Stimulated activated CD4-positive, alpha-beta T cell treated with anti-CD3 and anti-CD28 coated beads, Interleukin-2, amount 100 ng/mL, for 48 hours (primary cell): ENCODE data around the gene UNC93A.
"Not testable (repeated sequence)": the region's sequence is repeated elsewhere in the genome, so short reads cannot be mapped to it uniquely, and the experiment has no call there.

ENCODE experiments used
- DNase-seq, 2 donors: peaks; one replicate each; pipeline ENCODE4 v3.0.0-alpha.2; 2020

Gene UNC93A

GRCh38 chr6:167272151-167272550 lies 19.0 kb upstream of the UNC93A start:
- DNase-seq, result no peak

DNA sequence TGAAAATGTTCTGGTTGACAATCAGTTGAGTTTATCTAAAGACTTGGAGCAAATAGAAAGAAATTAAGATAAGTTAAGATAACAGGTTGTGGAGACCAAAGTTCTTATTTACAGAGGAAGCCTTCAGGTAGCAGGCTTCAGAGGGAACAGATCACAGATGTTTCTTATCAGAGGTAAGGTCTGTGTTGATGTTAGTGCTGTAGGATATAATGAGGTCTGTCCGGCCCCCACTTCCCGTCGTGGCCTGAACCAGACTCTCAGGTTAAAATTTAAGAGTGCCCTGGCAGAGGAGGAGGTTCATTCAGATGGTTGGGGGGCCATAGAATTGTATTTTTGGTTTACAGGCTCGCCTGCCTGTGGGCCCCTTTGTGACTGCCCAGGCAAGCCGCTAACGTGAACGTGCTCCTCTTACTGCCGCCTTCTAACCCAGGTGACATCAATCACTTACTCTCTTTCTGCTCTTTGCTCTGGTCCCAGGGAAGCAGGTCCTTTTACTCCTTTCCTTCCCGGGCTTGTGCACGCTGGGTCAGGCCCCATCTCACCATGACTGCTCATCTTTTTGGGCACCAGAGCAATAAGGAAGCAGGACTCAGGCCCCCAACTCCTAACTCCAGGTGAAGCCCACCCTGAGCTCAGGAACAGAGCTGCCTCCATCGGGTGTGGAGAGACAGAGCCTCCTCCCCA lies 18.3 kb upstream of the UNC93A start:
- DNase-seq, result no peak

DNA sequence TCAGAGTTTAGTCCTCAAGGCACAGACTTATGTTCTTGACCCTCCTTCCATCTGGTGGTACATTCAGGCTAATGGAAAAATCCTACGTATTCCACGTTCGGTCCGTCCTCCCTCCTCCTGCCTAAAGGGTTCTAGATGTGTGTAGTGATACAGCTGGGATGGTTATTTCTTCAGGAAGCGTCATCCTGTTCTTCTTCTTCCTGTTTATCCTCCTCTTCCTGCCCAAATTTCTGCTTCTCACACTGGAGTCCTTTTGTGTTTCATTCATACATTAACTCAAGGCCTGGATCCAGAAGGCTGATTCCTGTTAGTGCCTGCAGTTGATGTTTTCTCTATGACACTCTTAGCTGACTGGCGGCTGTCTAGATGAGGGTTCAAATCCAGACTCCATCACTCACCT lies 16.8 kb upstream of the UNC93A start:
- no peak for DNase-seq

DNA sequence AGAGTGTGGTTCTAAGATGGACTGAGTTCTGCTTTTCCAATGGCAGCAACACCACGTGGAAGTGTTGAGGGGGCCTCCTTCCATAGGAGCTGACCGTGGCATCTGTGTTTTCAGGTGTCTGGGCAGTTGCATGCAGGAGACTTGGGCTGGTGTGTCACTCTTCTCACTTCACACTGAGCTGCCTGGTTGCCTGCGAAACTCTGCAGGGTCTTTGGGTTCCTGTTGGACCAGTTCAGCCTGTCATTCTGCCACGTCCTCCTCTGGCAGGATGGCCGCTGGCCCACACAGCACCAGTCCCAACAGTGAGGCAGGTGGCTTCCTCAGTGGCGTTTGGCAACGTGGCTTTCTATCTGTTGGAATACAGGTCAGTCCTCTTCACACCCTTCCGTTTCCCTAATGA lies 16.1 kb upstream of the UNC93A start:
- no peak for DNase-seq

DNA sequence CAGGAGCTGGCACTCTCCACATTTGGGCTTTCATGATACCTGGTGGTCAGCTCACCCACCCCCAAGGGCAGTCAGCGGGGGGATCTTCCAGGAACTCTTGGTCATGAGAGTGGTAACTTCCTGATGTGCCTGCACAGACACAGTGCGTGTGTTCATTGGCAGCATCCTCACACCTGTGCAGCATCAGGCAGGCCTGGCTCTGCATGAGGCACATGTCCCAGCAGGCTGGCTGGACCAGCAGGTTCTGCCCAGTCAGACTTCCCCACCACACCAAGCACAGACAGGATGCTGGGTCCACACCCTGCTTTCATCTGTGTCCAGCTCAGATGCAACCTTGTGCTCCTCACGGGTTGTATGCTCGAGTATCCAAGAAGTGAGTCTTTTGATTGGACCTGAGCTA lies 15.7 kb upstream of the UNC93A start:
- DNase-seq, result no peak

- DNase-seq, result no peak
These were observed 14.2 kb upstream of the UNC93A start for GRCh38 chr6:167276772-167277533.

- not testable (repeated sequence) for DNase-seq
These were observed 12.8 kb upstream of the UNC93A start for GRCh38 chr6:167278173-167278940.

- no peak for DNase-seq
These were observed 11.2 kb upstream of the UNC93A start for GRCh38 chr6:167279766-167280446.

DNA sequence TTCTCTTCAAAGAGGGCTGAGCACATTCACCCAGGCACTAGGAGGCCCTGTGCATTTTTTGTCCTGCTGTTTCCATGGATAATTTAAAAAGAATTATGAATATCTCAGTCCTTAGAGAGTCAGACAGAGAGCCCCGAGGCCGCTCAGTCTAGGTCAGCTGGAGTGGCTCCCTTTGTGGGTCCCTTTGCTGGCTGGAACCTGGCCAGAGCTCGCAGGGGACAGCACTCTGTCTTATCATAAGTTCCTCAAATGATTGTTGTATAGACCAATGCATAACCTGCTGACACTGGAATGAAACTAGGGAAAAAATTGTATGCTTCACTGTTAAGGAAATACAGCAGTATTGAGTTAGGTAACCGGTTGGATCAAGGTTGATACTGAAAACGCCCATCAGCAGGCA lies 10.6 kb upstream of the UNC93A start:
- not testable (repeated sequence) for DNase-seq

DNA sequence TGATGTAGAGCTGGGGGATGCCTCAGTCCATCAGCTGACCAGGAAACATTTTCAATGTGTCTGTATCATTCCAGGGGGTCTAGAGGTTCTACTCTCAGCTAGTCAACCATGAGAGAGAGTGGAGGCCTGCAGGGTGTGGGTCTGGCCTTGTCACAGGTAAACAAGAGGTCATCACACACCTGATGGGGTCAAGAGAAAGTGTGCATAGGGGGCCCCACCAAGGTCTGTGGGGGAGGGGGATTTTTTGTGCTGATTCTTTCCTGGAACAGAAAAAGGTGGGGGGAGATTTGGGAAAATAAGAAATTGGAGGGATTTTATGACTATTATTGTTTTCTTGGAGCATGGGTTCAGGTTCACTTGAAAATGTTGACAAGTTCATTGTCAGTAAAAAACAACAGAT lies 8.9 kb upstream of the UNC93A start:
- no peak for DNase-seq

GRCh38 chr6:167284565-167284964 lies 6.5 kb upstream of the UNC93A start:
- DNase-seq, result not testable (repeated sequence)

DNA sequence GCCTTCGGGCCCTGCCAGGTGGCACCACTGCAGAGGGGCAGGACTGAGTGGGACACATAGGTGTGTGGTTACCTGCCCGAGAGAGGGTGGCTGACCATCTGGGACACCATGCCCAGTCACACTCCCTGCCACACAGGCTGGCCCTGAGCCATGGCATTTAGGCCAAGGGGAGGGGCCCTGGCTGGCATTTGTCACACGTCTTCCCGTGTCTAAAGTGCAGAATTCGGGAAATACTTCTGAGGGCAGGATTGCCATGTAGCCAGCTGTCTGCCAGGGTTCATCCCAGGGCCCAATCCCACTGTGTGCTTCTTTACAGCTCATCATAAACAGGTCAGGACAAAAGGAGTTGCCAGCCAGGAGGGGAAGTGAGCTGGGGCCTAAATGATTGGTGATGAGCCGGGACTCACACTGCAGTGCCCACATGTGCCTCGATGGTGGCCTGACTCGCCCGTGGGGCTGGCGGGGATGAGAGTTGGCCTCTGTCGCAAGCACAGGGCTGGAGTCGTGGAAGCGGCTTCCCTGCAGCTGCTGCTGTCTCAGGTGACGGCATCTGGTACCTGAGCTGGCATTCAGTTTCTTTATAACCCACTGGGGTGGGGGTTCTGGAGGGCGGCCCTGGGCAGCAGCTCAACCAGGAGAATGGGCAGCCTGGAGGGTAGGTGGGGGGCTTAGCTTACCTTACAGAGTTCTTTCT lies 5.9 kb upstream of the UNC93A start:
- DNase-seq, result no peak

DNA sequence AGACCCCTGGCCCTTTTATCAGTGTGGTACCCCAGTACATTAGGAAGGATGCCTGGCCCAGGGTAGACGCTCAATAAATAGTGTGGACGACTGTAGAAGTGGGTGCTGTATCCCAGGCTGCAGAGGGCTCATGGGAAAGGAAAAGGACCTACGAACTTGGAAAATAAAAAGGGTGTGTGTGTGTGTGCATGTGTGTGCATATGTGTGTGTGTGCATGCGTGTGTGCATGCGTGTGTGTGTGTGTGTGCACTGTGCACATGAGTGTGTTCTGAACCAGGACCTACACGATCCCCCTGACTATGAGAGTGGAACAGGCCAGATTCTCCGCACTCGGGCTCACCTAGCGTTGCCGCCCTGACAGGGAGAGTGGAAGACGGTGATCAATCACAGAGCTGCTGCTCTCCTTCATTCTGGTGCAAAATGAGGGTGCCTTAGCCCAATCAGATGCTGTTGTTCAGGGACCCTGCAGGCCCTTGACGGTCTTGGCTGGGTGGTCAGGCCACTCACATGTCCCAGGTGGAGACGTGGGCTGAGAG lies 3.5 kb upstream of the UNC93A start:
- DNase-seq, result no peak

DNA sequence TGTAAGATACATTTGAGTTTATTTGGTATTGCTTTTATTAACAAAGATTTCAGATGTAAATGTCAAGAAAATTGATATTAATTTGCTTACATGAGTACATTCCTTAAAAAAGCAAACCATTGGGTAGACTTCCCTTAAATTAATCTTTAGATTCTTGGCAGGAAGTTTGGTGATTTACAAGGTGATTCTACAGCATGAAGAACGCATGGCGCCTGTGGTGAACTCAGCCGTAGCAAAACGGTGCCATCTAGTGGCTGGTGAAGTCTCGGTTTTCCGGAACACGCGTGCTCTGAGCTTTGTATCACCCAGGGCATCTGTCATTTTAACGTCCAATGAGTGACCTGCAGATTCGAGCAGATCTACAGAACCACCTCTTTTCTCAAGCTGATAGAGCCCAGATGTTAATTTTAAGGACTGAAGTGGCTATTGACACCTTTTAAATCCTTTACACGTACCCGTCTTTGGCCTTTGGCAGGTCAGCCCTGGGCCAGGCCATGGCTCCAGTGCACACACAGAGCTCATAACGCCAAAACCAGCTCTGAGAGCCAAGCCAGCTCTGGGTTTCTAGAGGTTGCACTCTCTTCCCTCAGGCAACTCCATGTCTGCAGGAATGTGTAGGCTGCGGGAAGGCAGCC lies 2.4 kb upstream of the UNC93A start:
- not testable (repeated sequence) for DNase-seq

GRCh38 chr6:167289291-167289690 lies 1.8 kb upstream of the UNC93A start:
- DNase-seq, result not testable (repeated sequence)

DNA sequence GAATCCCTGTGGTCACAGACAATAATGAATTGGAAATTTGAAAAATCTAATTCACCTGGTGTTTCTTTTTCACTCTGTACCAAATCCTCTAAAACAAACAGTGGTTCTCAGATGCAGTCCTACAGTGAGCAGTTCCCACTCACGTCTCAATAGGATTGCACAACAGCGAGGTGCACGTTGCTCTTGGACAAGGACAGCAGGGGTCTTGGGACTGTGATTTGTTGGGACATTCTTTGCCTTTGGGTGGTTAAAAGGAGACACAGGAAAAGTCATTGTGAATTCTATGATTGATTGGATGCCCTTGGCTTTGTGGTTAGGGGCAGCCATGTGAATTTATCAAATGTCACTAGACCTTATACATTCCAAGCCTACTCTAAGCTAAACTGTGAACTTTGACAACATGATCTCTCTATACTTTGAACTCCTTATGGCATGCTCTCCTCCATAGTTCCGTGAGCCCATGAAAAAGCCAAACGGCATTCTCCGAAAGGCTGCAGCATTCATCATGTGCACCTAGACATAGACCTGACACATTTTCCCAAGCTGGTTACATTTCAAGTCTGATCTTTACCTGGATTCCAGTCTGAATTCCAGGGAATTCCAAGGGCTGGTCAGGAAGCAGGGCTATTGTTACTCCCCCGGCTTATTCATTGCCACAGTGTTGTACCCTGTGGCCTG lies 647 bp downstream of the UNC93A start:
- DNase-seq, result no peak

- no peak for DNase-seq
These were observed 1.4 kb downstream of the UNC93A start for GRCh38 chr6:167292301-167293087.

GRCh38 chr6:167293088-167293589 lies 2.0 kb downstream of the UNC93A start:
- no peak for DNase-seq

DNA sequence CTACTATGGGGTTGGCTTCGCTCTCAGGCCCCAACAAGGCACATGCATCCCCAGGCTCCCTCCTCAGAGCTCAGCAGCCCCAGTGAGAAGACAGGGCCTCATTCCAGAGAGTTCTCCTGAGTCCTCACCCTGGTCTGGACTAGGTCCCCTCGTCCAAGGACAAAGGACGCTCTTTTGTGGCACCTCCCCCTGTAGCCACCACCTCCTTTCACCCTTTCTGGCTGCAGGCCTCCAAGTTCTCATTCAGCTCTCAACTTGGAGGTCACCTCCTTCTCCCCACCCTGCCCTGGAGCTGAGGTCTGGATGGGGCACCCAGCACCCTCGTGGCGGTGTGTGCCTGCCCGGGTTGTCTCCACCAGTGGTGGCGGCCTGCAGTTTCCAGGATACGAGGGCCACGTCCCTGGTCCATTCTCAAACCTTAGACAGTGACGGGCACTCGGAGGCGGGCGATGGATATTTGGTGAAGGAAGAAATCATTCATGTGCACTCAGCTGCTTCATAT lies 2.5 kb downstream of the UNC93A start:
- DNase-seq, result no peak

DNA sequence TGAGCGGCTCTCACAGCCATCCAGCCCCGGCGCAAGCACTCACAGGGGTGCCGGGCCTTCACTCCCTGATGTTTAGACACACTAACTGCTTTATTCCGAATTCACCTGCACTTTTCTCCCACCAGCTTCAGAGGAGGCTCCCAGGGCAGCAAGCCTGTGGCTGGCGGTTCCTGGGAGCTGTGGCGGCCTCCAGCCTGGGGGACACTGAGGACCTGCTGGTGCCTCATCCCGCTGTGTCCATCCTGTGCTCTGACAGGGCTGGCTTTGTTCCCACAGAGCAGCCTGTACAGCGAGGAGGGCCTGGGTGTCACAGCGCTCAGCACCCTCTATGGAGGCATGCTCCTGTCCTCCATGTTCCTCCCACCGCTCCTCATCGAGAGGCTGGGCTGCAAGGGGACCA lies 3.1 kb downstream of the UNC93A start:
- no peak for DNase-seq
